GM23338 (cell line): ENCODE measurements around the gene EMCN. TPM values are rescaled to one million over a fixed set of nuclear protein-coding genes. Genes with fewer than 3 reads are reported as not detected.

Experiments
- ATAC-seq: fragments of 200-7000 bp; cut with Tn5 transposase; 3 replicates; pipeline ENCODE4 v1.9.1; 2020
- DNase-seq: peaks from one replicate; pipeline ENCODE4 v3.0.0-alpha.2; 2015; ENCODE audit warnings: low spot score
- H2AFZ ChIP-seq: fragments of 200-600 bp; sonication (generic); 2 replicates; pipeline ENCODE4 v1.8.0; 2016; ENCODE audit warnings: antibody characterized with exemption, mild to moderate bottlenecking, moderate library complexity
- H3F3A ChIP-seq: fragments of 200-600 bp; sonication (generic); replicated peaks from 2 replicates; pipeline ENCODE4 v1.8.0; 2017; ENCODE audit warnings: antibody characterized with exemption, mixed run types, low read depth
- H3K27ac ChIP-seq: fragments of 200-600 bp; sonication (generic); 2 replicates; pipeline ENCODE4 v1.6.1; 2016; ENCODE audit warnings: low read depth
- H3K27me3 ChIP-seq: fragments of 200-600 bp; sonication (generic); 2 replicates; pipeline ENCODE4 v1.8.0; 2016; ENCODE audit warnings: mild to moderate bottlenecking, mixed run types, moderate library complexity; ENCODE audit not compliant: insufficient read depth
- H3K36me3 ChIP-seq: fragments of 200-600 bp; sonication (generic); 2 replicates; pipeline ENCODE4 v1.8.0; 2016; ENCODE audit warnings: mild to moderate bottlenecking; ENCODE audit not compliant: insufficient read depth
- H3K4me1 ChIP-seq: fragments of 200-600 bp; sonication (generic); 2 replicates; pipeline ENCODE4 v1.8.0; 2016; ENCODE audit warnings: mild to moderate bottlenecking, moderate library complexity; ENCODE audit not compliant: insufficient read depth
- H3K4me2 ChIP-seq: fragments of 200-600 bp; sonication (generic); 2 replicates; pipeline ENCODE4 v1.7.1; 2017; ENCODE audit warnings: mixed run types
- H3K4me3 ChIP-seq: fragments of 200-600 bp; sonication (generic); 2 replicates; pipeline ENCODE4 v1.6.1; 2016; ENCODE audit warnings: mixed run types
- H3K79me2 ChIP-seq: fragments of 200-600 bp; sonication (generic); replicated peaks from 2 replicates; pipeline ENCODE4 v1.8.0; 2017; ENCODE audit warnings: mild to moderate bottlenecking; ENCODE audit not compliant: insufficient read depth
- H3K9me2 ChIP-seq: fragments of 200-600 bp; sonication (generic); 2 replicates; pipeline ENCODE4 v1.8.0; 2017; ENCODE audit not compliant: insufficient read depth
- H4K20me1 ChIP-seq: fragments of 200-600 bp; sonication (generic); replicated peaks from 2 replicates; pipeline ENCODE4 v1.8.0; 2017; ENCODE audit warnings: mild to moderate bottlenecking; ENCODE audit not compliant: insufficient read depth
- H3K27ac Mint-ChIP-seq: 2 replicates; pipeline ENCODE4 v1.8.0; 2020; ENCODE audit warnings: inconsistent platforms, mild to moderate bottlenecking, moderate library complexity, mixed read lengths
- H3K27me3 Mint-ChIP-seq: 3 replicates; pipeline ENCODE4 v1.8.0; 2022; ENCODE audit warnings: low read depth, mild to moderate bottlenecking, moderate library complexity, mixed read lengths, inconsistent platforms; ENCODE audit not compliant: insufficient read depth, poor library complexity
- H3K36me3 Mint-ChIP-seq: 3 replicates; pipeline ENCODE4 v1.8.0; 2021; ENCODE audit warnings: low read depth, mild to moderate bottlenecking, inconsistent platforms, moderate library complexity, mixed read lengths
- H3K4me1 Mint-ChIP-seq: 3 replicates; pipeline ENCODE4 v1.8.0; 2020; ENCODE audit warnings: mild to moderate bottlenecking, inconsistent platforms, mixed read lengths
- H3K4me3 Mint-ChIP-seq: 3 replicates; pipeline ENCODE4 v1.8.0; 2021; ENCODE audit warnings: moderate library complexity, mild to moderate bottlenecking, inconsistent platforms, mixed read lengths
- H3K9me3 Mint-ChIP-seq: 3 replicates; pipeline ENCODE4 v1.8.0; 2020; ENCODE audit warnings: moderate library complexity, mild to moderate bottlenecking, inconsistent platforms, mixed read lengths
- CREB1 ChIP-seq: fragments of 250-450 bp; sonication (Bioruptor Pico); IDR thresholded peaks from 2 replicates; pipeline ENCODE4 v1.5.0; 2020; ENCODE audit warnings: low read depth, mild to moderate bottlenecking, moderate library complexity
- CTCF ChIP-seq, 2 experiments: fragments of 200-600 bp in 1 of 2; sonication (generic) in 1 of 2; conservative IDR thresholded peaks; 2 replicates each; pipeline versions ENCODE4 v1.5.1 to v1.6.1; 2016 to 2017; ENCODE audit warnings: antibody characterized with exemption in 2 of 2, low read depth in 2 of 2, mild to moderate bottlenecking in 2 of 2, moderate library complexity in 1 of 2
- ETS1 ChIP-seq: IDR thresholded peaks from 2 replicates; pipeline ENCODE4 v1.6.1; 2016; ENCODE audit warnings: antibody characterized with exemption
- EZH2 ChIP-seq: fragments of 200-600 bp; sonication (generic); IDR thresholded peaks from one replicate; pipeline ENCODE4 v1.8.0; 2017; ENCODE audit warnings: antibody characterized with exemption, mild to moderate bottlenecking, low read depth; ENCODE audit not compliant: unreplicated experiment
- EZH2phosphoT487 ChIP-seq: fragments of 200-600 bp; sonication (generic); IDR thresholded peaks from one replicate; pipeline ENCODE4 v1.8.1; 2018; ENCODE audit warnings: antibody characterized with exemption; ENCODE audit not compliant: unreplicated experiment
- JUNB ChIP-seq: IDR thresholded peaks from one replicate; pipeline ENCODE4 v1.6.1; 2016; ENCODE audit warnings: antibody characterized with exemption; ENCODE audit not compliant: unreplicated experiment
- NANOG ChIP-seq: IDR thresholded peaks from 2 replicates; pipeline ENCODE4 v1.6.1; 2016; ENCODE audit warnings: antibody characterized with exemption, borderline replicate concordance
- POLR2AphosphoS5 ChIP-seq: IDR thresholded peaks from 2 replicates; pipeline ENCODE4 v1.6.1; 2016; ENCODE audit warnings: antibody characterized with exemption, low read depth
- REST ChIP-seq: IDR thresholded peaks from one replicate; pipeline ENCODE4 v1.6.1; 2018; ENCODE audit warnings: antibody characterized with exemption; ENCODE audit not compliant: unreplicated experiment
- STAT1 ChIP-seq: IDR thresholded peaks from one replicate; pipeline ENCODE4 v1.6.1; 2016; ENCODE audit warnings: antibody characterized with exemption; ENCODE audit not compliant: unreplicated experiment
- ZNF114 ChIP-seq: fragments of 250-450 bp; sonication (Bioruptor Pico); IDR thresholded peaks from 2 replicates; pipeline ENCODE4 v1.5.0; 2020; ENCODE audit warnings: mild to moderate bottlenecking, moderate library complexity
- ZNF331 ChIP-seq: fragments of 250-450 bp; sonication (Bioruptor Pico); IDR thresholded peaks from 2 replicates; pipeline ENCODE4 v1.5.0; 2020; ENCODE audit warnings: low read depth, mild to moderate bottlenecking, moderate library complexity
- polyA plus RNA-seq: library from polyadenylated mRNA; unstranded; fragments of >200 nt; fragmentation: Nextera tagmentation; extraction: Ambion mirVana; gene quantifications from 2 replicates; pipeline ENCODE4 v1.2.1, GENCODE V29; 2016
- total RNA-seq: library from RNA; depleted of rRNA; stranded (reverse); fragments of >200 nt; shearing (Covaris generic); gene quantifications from 2 replicates; pipeline ENCODE4 v1.2.3, GENCODE V29; 2014
- TF ChIP-seq, protein P1 (sequence below): fragments of 250-450 bp; sonication (Bioruptor Pico); IDR thresholded peaks from 2 replicates; pipeline ENCODE4 v1.5.0; 2020; ENCODE audit warnings: mild to moderate bottlenecking, moderate library complexity

The EMCN gene
- total and polyA plus RNA-seq, 2 experiments from 2014 or later, result not detected

DNA sequence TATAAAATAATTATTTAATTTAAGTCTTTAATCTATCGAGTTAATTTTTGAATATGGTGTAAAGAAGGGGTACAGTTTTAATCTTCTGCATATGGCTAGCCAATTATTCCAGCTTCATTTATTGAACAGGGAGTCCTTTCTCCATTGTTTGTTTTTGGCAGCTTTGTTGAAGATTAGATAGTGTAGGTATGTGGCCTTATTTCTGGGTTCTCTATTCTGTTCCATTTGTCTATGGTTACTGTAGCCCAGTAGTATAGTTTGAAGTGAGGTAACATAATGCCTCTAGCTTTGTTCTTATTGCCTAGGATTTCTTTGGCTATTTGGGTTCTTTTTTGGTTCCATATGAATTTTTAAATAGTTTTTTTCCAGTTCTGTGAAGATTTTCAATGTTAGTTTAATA is 48.3 kb downstream of the EMCN start:
- H3K9me2 ChIP-seq, result peaks cover 2% of the 10 kb centered on the region; the same call in 1 of the 2 replicates
- Mint-ChIP-seq H3K27me3 (no peaks in the 10 kb centered on the region), H3K4me3 (no peak overlapping the region)

More for the DNA sequence above, 48.3 kb downstream of the EMCN start:
- Histone ChIP-seq H3K27ac (no peak overlapping the region), H4K20me1 (no peaks in the 10 kb centered on the region), H3K4me1 (no peaks in the 10 kb centered on the region), H3K79me2 (no peaks in the 10 kb centered on the region), H3K36me3 (no peaks in the 10 kb centered on the region), H3K4me3 (no peak overlapping the region), H3F3A (no peaks in the 10 kb centered on the region), H3K4me2 (no peak overlapping the region), H2AFZ (no peak overlapping the region), H3K27me3 (no peaks in the 10 kb centered on the region)
- ATAC-seq (no peak), DNase-seq (no peak)
- Mint-ChIP-seq H3K4me1 (no peaks in the 10 kb centered on the region), H3K27ac (no peak overlapping the region), H3K9me3 (no peaks in the 10 kb centered on the region; the same call in 2 of the 3 replicates), H3K36me3 (no peaks in the 10 kb centered on the region)
- TF ChIP-seq ZNF331 (CRISPR knock-in tag) (no peak), EZH2phosphoT487 (no peak), JUNB (no peak), CTCF (conservative IDR thresholded peaks at IDR 0.05; ENCODE audit: low read depth in 2 of 2) (no peak), ZNF114 (CRISPR knock-in tag) (no peak), EZH2 (no peak), REST (no peak), ETS1 (no peak), STAT1 (no peak), POLR2AphosphoS5 (no peak), NANOG (no peak), CREB1 (CRISPR knock-in tag) (no peak)
- TF ChIP-seq, protein P1, sequence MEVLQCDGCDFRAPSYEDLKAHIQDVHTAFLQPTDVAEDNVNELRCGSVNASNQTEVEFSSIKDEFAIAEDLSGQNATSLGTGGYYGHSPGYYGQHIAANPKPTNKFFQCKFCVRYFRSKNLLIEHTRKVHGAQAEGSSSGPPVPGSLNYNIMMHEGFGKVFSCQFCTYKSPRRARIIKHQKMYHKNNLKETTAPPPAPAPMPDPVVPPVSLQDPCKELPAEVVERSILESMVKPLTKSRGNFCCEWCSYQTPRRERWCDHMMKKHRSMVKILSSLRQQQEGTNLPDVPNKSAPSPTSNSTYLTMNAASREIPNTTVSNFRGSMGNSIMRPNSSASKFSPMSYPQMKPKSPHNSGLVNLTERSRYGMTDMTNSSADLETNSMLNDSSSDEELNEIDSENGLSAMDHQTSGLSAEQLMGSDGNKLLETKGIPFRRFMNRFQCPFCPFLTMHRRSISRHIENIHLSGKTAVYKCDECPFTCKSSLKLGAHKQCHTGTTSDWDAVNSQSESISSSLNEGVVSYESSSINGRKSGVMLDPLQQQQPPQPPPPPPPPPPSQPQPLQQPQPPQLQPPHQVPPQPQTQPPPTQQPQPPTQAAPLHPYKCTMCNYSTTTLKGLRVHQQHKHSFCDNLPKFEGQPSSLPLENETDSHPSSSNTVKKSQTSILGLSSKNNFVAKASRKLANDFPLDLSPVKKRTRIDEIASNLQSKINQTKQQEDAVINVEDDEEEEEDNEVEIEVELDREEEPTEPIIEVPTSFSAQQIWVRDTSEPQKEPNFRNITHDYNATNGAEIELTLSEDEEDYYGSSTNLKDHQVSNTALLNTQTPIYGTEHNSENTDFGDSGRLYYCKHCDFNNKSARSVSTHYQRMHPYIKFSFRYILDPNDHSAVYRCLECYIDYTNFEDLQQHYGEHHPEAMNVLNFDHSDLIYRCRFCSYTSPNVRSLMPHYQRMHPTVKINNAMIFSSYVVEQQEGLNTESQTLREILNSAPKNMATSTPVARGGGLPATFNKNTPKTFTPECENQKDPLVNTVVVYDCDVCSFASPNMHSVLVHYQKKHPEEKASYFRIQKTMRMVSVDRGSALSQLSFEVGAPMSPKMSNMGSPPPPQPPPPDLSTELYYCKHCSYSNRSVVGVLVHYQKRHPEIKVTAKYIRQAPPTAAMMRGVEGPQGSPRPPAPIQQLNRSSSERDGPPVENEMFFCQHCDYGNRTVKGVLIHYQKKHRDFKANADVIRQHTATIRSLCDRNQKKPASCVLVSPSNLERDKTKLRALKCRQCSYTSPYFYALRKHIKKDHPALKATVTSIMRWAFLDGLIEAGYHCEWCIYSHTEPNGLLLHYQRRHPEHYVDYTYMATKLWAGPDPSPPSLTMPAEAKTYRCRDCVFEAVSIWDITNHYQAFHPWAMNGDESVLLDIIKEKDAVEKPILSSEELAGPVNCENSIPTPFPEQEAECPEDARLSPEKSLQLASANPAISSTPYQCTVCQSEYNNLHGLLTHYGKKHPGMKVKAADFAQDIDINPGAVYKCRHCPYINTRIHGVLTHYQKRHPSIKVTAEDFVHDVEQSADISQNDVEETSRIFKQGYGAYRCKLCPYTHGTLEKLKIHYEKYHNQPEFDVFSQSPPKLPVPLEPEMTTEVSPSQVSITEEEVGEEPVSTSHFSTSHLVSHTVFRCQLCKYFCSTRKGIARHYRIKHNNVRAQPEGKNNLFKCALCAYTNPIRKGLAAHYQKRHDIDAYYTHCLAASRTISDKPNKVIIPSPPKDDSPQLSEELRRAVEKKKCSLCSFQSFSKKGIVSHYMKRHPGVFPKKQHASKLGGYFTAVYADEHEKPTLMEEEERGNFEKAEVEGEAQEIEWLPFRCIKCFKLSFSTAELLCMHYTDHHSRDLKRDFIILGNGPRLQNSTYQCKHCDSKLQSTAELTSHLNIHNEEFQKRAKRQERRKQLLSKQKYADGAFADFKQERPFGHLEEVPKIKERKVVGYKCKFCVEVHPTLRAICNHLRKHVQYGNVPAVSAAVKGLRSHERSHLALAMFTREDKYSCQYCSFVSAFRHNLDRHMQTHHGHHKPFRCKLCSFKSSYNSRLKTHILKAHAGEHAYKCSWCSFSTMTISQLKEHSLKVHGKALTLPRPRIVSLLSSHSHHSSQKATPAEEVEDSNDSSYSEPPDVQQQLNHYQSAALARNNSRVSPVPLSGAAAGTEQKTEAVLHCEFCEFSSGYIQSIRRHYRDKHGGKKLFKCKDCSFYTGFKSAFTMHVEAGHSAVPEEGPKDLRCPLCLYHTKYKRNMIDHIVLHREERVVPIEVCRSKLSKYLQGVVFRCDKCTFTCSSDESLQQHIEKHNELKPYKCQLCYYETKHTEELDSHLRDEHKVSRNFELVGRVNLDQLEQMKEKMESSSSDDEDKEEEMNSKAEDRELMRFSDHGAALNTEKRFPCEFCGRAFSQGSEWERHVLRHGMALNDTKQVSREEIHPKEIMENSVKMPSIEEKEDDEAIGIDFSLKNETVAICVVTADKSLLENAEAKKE (CRISPR knock-in tag), result no peak
